Occipital lobe (tissue), 2 donors: ENCODE results near the gene NDUFS7. TPM values are rescaled to one million over a fixed set of nuclear protein-coding genes. Genes with fewer than 3 reads are reported as not detected.
A peak's percentile ranks its signal among the peaks of the same experiment; 100 is the strongest.
"Not testable (repeated sequence)": the region's sequence is repeated elsewhere in the genome, so short reads cannot be mapped to it uniquely, and the experiment has no call there.

ENCODE experiments used
- DNase-seq: peaks from one replicate; lab custom pipeline; 2025; lab: John Stamatoyannopoulos, UW
- total RNA-seq: library from RNA; depleted of rRNA; stranded (reverse); fragments of >200 nt; gene quantifications from one replicate; pipeline ENCODE4 v1.2.3, GENCODE V29; 2014

The NDUFS7 gene
- total RNA-seq, 1 donor from 2014 or later = 26.5 TPM

- DNase-seq = no peak
Measured at GRCh38 chr19:1431759-1432506, 48.2 kb downstream of the NDUFS7 start.

- DNase-seq = no peak
Measured at GRCh38 chr19:1432507-1432887, 48.8 kb downstream of the NDUFS7 start.

GRCh38 chr19:1433119-1434039 lies 49.7 kb downstream of the NDUFS7 start:
- no peak for DNase-seq

GRCh38 chr19:1434040-1434366 lies 50.3 kb downstream of the NDUFS7 start:
- DNase-seq = no peak

- no peak for DNase-seq
Measured at GRCh38 chr19:1434577-1435060, 50.9 kb downstream of the NDUFS7 start.

GRCh38 chr19:1435378-1435989 lies 51.8 kb downstream of the NDUFS7 start:
- DNase-seq = no peak

- DNase-seq = no peak
Measured at GRCh38 chr19:1437609-1438008, 53.9 kb downstream of the NDUFS7 start.

GRCh38 chr19:1438035-1438932 lies 54.6 kb downstream of the NDUFS7 start, which contains the start of gene RPS15:
TSS of gene RPS15 (plus strand) at chr19:1438396. CDS start at chr19:1438426, 30 bp downstream.
- DNase-seq = peak; percentile 88

- DNase-seq = no peak
Measured at GRCh38 chr19:1438933-1439354, 55.2 kb downstream of the NDUFS7 start.

- DNase-seq = not testable (repeated sequence)
Measured at GRCh38 chr19:1439525-1440417, 56.1 kb downstream of the NDUFS7 start.

- no peak for DNase-seq
Measured at GRCh38 chr19:1440418-1440801, 56.7 kb downstream of the NDUFS7 start.

- DNase-seq = no peak
Measured at GRCh38 chr19:1441022-1441426, 57.3 kb downstream of the NDUFS7 start.

- DNase-seq = no peak
Measured at GRCh38 chr19:1441677-1442438, 58.2 kb downstream of the NDUFS7 start.

Other genes with a start within 250 kb of the NDUFS7 start
- gene SBNO2, start 209.6 kb upstream of the NDUFS7 start, total RNA-seq = 4.2 TPM
- gene STK11, start 178.1 kb upstream of the NDUFS7 start, total RNA-seq = 49.0 TPM
- 6.6 TPM for gene CBARP, start 145.9 kb upstream of the NDUFS7 start, total RNA-seq
- gene ATP5F1D, start 142.2 kb upstream of the NDUFS7 start, total RNA-seq = 11.9 TPM
- gene MIDN, start 135.3 kb upstream of the NDUFS7 start, total RNA-seq = 15.3 TPM
- gene CIRBP, start 114.6 kb upstream of the NDUFS7 start, total RNA-seq = 598 TPM
- gene FAM174C, start 108.4 kb upstream of the NDUFS7 start, total RNA-seq = 6.7 TPM
- gene EFNA2, start 98.0 kb upstream of the NDUFS7 start, total RNA-seq = 8.1 TPM
- 16.7 TPM for gene GAMT, start 17.6 kb downstream of the NDUFS7 start, total RNA-seq
- 35.7 TPM for gene DAZAP1, start 23.7 kb downstream of the NDUFS7 start, total RNA-seq
- 252 TPM for gene RPS15, start 54.5 kb downstream of the NDUFS7 start, total RNA-seq
- 141 TPM for gene APC2, start 66.2 kb downstream of the NDUFS7 start, total RNA-seq
- 18.6 TPM for gene C19orf25, start 95.3 kb downstream of the NDUFS7 start, total RNA-seq
- gene PCSK4, start 106.4 kb downstream of the NDUFS7 start, total RNA-seq = 1.7 TPM
- gene REEP6, start 107.3 kb downstream of the NDUFS7 start, total RNA-seq = 0.31 TPM
- not detected for gene ADAMTSL5, start 129.1 kb downstream of the NDUFS7 start, total RNA-seq
- not detected for gene PLK5, start 140.2 kb downstream of the NDUFS7 start, total RNA-seq
- gene MEX3D, start 184.4 kb downstream of the NDUFS7 start, total RNA-seq = 58.5 TPM
- gene MBD3, start 209.0 kb downstream of the NDUFS7 start, total RNA-seq = 54.7 TPM
- 39.6 TPM for gene UQCR11, start 221.6 kb downstream of the NDUFS7 start, total RNA-seq